Astrocyte (in vitro differentiated cells and primary cell): ENCODE measurements around the gene NAP1L4. TPM values are rescaled to one million over a fixed set of nuclear protein-coding genes. Genes with fewer than 3 reads are reported as not detected.

ENCODE experiments used
- DNase-seq: peaks from one replicate; pipeline ENCODE4 v3.0.0-alpha.2; 2010; ENCODE audit warnings: low read depth
- FAIRE-seq: peaks from 2 replicates; lab custom pipeline; 2011; peaks lifted over from hg19 to GRCh38; lab: Jason Lieb, UNC
- H2AFZ ChIP-seq: 2 replicates; pipeline ENCODE4 v1.6.0; 2012; ENCODE audit warnings: low read depth, low read length, inconsistent platforms
- H3K27ac ChIP-seq: 2 replicates; pipeline ENCODE4 v1.5.1; 2011; ENCODE audit warnings: low read depth, low read length, inconsistent platforms
- H3K27me3 ChIP-seq: 2 replicates; pipeline ENCODE4 v1.6.0; 2011; ENCODE audit warnings: low read length, inconsistent platforms; ENCODE audit not compliant: insufficient read depth
- H3K36me3 ChIP-seq: 2 replicates; pipeline ENCODE4 v1.5.1; 2011; ENCODE audit warnings: low read length, inconsistent platforms; ENCODE audit not compliant: insufficient read depth
- H3K4me1 ChIP-seq: 2 replicates; pipeline ENCODE4 v1.5.1; 2011; ENCODE audit warnings: low read length, inconsistent platforms; ENCODE audit not compliant: insufficient read depth
- H3K4me2 ChIP-seq: 2 replicates; pipeline ENCODE4 v1.6.0; 2012; ENCODE audit warnings: low read length, inconsistent platforms
- H3K4me3 ChIP-seq: 2 replicates; pipeline ENCODE4 v1.5.1; 2011; ENCODE audit warnings: low read depth, mild to moderate bottlenecking, low read length, inconsistent platforms; ENCODE audit not compliant: insufficient read depth
- H3K79me2 ChIP-seq: 2 replicates; pipeline ENCODE4 v1.6.0; 2012; ENCODE audit warnings: mild to moderate bottlenecking, low read length, inconsistent platforms; ENCODE audit not compliant: insufficient read depth
- H3K9ac ChIP-seq: 2 replicates; pipeline ENCODE4 v1.6.0; 2012; ENCODE audit warnings: mild to moderate bottlenecking, low read length, inconsistent platforms
- H3K9me3 ChIP-seq: 2 replicates; pipeline ENCODE4 v1.5.1; 2012; ENCODE audit warnings: low read depth, mild to moderate bottlenecking, low read length, inconsistent platforms; ENCODE audit not compliant: insufficient read depth
- H4K20me1 ChIP-seq: 2 replicates; pipeline ENCODE4 v1.6.0; 2012; ENCODE audit warnings: low read length, inconsistent platforms; ENCODE audit not compliant: insufficient read depth
- H3K27ac Mint-ChIP-seq: one replicate; pipeline ENCODE4 v1.8.0; 2021; ENCODE audit warnings: mild to moderate bottlenecking, mixed read lengths; ENCODE audit not compliant: unreplicated experiment
- H3K27me3 Mint-ChIP-seq: one replicate; pipeline ENCODE4 v1.8.0; 2021; ENCODE audit warnings: low read depth, mixed read lengths; ENCODE audit not compliant: unreplicated experiment
- H3K36me3 Mint-ChIP-seq: one replicate; pipeline ENCODE4 v1.8.0; 2021; ENCODE audit warnings: low read depth, mixed read lengths; ENCODE audit not compliant: unreplicated experiment
- H3K4me1 Mint-ChIP-seq: one replicate; pipeline ENCODE4 v1.8.0; 2021; ENCODE audit warnings: low read depth, mixed read lengths; ENCODE audit not compliant: unreplicated experiment
- H3K4me3 Mint-ChIP-seq: one replicate; pipeline ENCODE4 v1.8.0; 2021; ENCODE audit warnings: mild to moderate bottlenecking, moderate library complexity, mixed read lengths; ENCODE audit not compliant: unreplicated experiment
- H3K9me3 Mint-ChIP-seq: one replicate; pipeline ENCODE4 v1.8.0; 2021; ENCODE audit warnings: mild to moderate bottlenecking, mixed read lengths; ENCODE audit not compliant: unreplicated experiment
- CTCF ChIP-seq: IDR thresholded peaks from 2 replicates; pipeline ENCODE4 v1.5.1; 2011; ENCODE audit warnings: low read depth, mild to moderate bottlenecking, inconsistent platforms, low read length, moderate library complexity; ENCODE audit not compliant: insufficient read depth
- EZH2 ChIP-seq: IDR thresholded peaks from 2 replicates; pipeline ENCODE4 v1.6.1; 2012; ENCODE audit warnings: mild to moderate bottlenecking, low read length, inconsistent platforms; ENCODE audit not compliant: insufficient read depth
- total RNA-seq: library from RNA; stranded (reverse); gene quantifications from 2 replicates; pipeline ENCODE4 v1.2.1, GENCODE V29; 2021

NAP1L4 gene
- total RNA-seq, 1 donor from 2014 or later = 153 TPM

DNA sequence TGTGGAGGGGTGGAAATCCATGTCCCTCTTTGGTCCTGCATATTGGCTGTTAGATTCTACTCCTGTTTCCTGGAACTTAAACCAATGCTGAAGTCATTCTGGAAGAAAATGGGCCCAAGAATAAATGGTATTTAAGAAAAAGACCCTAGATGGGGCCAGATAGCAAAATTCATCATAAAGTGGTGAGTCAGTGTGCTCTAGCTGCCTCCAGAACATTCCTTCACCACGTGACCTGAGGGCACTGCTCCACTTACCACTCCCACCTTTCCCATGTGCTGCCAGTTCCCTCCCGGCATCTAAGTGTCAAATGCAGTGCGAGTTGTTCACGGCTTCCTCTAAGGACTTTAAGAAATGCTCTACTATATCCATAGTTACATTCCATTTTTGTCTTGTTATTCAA lies 30.9 kb upstream of the NAP1L4 start:
- H3K27me3 Mint-ChIP-seq = no peaks in the 10 kb centered on the region
- peak overlapping the region; percentile 67 for H3K4me3 Mint-ChIP-seq
- peak overlapping the region; percentile 94 for H3K27ac Mint-ChIP-seq
- H3K79me2 ChIP-seq = no peaks in the 10 kb centered on the region
- peaks cover 24% of the 10 kb centered on the region for H3K36me3 Mint-ChIP-seq
- FAIRE-seq (no peak), DNase-seq (peak; percentile 70)
- H3K9me3 Mint-ChIP-seq = no peaks in the 10 kb centered on the region
- H3K27me3 ChIP-seq = no peaks in the 10 kb centered on the region
- peaks cover 21% of the 10 kb centered on the region for H3K36me3 ChIP-seq
- peaks cover 26% of the 10 kb centered on the region for H4K20me1 ChIP-seq
- no peak for TF ChIP-seq EZH2
- no peak for TF ChIP-seq CTCF
- H3K4me2 ChIP-seq = peak overlapping the region; percentile 10
- no peak overlapping the region for H3K4me3 ChIP-seq
- no peaks in the 10 kb centered on the region for H3K9me3 ChIP-seq
- peaks cover 22% of the 10 kb centered on the region for H3K4me1 Mint-ChIP-seq
- peak overlapping the region; percentile 24 for H3K9ac ChIP-seq
- peak overlapping the region; percentile 50 for H3K27ac ChIP-seq
- H2AFZ ChIP-seq = no peak overlapping the region
- peaks cover 10% of the 10 kb centered on the region for H3K4me1 ChIP-seq

- DNase-seq (peak; percentile 22), FAIRE-seq (no peak)
- Histone ChIP-seq H3K36me3 (peaks cover 25% of the 10 kb centered on the region), H3K79me2 (no peaks in the 10 kb centered on the region), H3K4me2 (peak overlapping the region; percentile 10), H3K4me1 (peaks cover 10% of the 10 kb centered on the region), H3K9ac (peak overlapping the region; percentile 24), H2AFZ (no peak overlapping the region), H3K27me3 (no peaks in the 10 kb centered on the region), H4K20me1 (peaks cover 26% of the 10 kb centered on the region), H3K4me3 (no peak overlapping the region), H3K9me3 (no peaks in the 10 kb centered on the region), H3K27ac (peak overlapping the region; percentile 50)
- Mint-ChIP-seq H3K4me3 (peak overlapping the region; percentile 41), H3K36me3 (peaks cover 29% of the 10 kb centered on the region), H3K9me3 (no peaks in the 10 kb centered on the region), H3K27ac (peak overlapping the region; percentile 94), H3K27me3 (no peaks in the 10 kb centered on the region), H3K4me1 (peaks cover 22% of the 10 kb centered on the region)
- TF ChIP-seq CTCF = no peak
- no peak for TF ChIP-seq EZH2
These were observed 30.3 kb upstream of the NAP1L4 start for GRCh38 chr11:3022300-3022967.

DNA sequence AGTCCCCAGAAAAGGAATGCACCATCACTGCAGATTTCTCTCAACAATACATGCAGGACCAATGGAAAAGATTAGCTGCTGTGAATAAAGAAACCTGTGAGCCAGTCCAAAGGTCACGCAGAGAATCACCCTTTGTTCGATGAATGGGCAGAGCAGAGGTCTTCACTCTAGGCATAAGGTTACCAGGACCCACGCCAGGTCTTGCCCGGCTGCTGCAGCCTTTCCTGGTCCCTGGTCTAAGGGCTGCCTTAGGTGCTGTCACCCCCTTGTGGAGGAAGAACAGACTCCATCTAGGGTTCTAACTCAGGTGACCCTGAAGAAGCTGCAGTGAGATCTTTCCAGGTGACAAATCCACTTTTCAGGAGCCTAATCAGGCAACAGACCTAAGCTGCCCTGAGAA lies 29.0 kb upstream of the NAP1L4 start:
- H3K4me1 Mint-ChIP-seq = peaks cover 22% of the 10 kb centered on the region
- H3K36me3 Mint-ChIP-seq = peaks cover 30% of the 10 kb centered on the region
- Histone ChIP-seq H3K27ac (no peak overlapping the region), H3K36me3 (peaks cover 25% of the 10 kb centered on the region), H3K27me3 (no peaks in the 10 kb centered on the region), H3K9me3 (no peaks in the 10 kb centered on the region), H3K9ac (no peak overlapping the region), H3K4me3 (no peak overlapping the region), H3K79me2 (no peaks in the 10 kb centered on the region), H4K20me1 (peaks cover 23% of the 10 kb centered on the region), H2AFZ (no peak overlapping the region), H3K4me2 (no peak overlapping the region), H3K4me1 (peaks cover 10% of the 10 kb centered on the region)
- H3K9me3 Mint-ChIP-seq = no peaks in the 10 kb centered on the region
- FAIRE-seq (no peak), DNase-seq (no peak)
- H3K27me3 Mint-ChIP-seq = no peaks in the 10 kb centered on the region
- no peak overlapping the region for H3K4me3 Mint-ChIP-seq
- TF ChIP-seq EZH2 (no peak), CTCF (peak; percentile 32)
- H3K27ac Mint-ChIP-seq = no peak overlapping the region
